GM18508 (cell line): Measurements from ENCODE around the gene TYMP.

Experiments used
- ATAC-seq: cut with Tn5 transposase; IDR thresholded peaks from one replicate; pipeline ENCODE4 v1.9.1; 2021; ENCODE audit warnings: moderate number of reproducible peaks; ENCODE audit not compliant: insufficient read depth, unreplicated experiment

TYMP gene

GRCh38 chr22:50487290-50488005 lies 42.4 kb downstream of the TYMP start:
- ATAC-seq, result no peak

- no peak for ATAC-seq
Measured at GRCh38 chr22:50486561-50487289, 43.1 kb downstream of the TYMP start, which contains the start of gene MIOX. MIOX (plus strand) TSS chr22:50486859; CDS start chr22:50486898, 39 bp downstream.

- ATAC-seq, result no peak
Measured at GRCh38 chr22:50485221-50486131, 44.3 kb downstream of the TYMP start.

- no peak for ATAC-seq
Measured at GRCh38 chr22:50483977-50484853, 45.6 kb downstream of the TYMP start.

- no peak for ATAC-seq
Measured at GRCh38 chr22:50483556-50483955, 46.3 kb downstream of the TYMP start.

GRCh38 chr22:50483106-50483505 lies 46.7 kb downstream of the TYMP start:
- ATAC-seq, result no peak

GRCh38 chr22:50482107-50483074 lies 47.4 kb downstream of the TYMP start:
- ATAC-seq, result no peak

- ATAC-seq, result no peak
Measured at GRCh38 chr22:50481440-50482106, 48.2 kb downstream of the TYMP start, which contains the start of gene ADM2. ADM2 (plus strand) TSS chr22:50481543; CDS start chr22:50481848, 305 bp downstream.

GRCh38 chr22:50481045-50481439 lies 48.8 kb downstream of the TYMP start:
- ATAC-seq, result no peak

GRCh38 chr22:50479721-50480120 lies 50.1 kb downstream of the TYMP start:
- ATAC-seq, result no peak

- no peak for ATAC-seq
Measured at GRCh38 chr22:50477923-50478322, 51.9 kb downstream of the TYMP start.

- ATAC-seq, result no peak
Measured at GRCh38 chr22:50476868-50477267, 52.9 kb downstream of the TYMP start.
